Choroid plexus epithelial cell (primary cell): ENCODE data around the gene PLXDC2.
A peak's percentile ranks its signal among the peaks of the same experiment; 100 is the strongest.

Source experiments
- DNase-seq: peaks from one replicate; pipeline ENCODE4 v3.0.0-alpha.2; 2010; ENCODE audit warnings: low read depth
- H3K4me3 ChIP-seq: 2 replicates; pipeline ENCODE4 v1.5.1; 2011; ENCODE audit warnings: low read depth, mild to moderate bottlenecking, control low read depth, low read length, moderate library complexity
- CTCF ChIP-seq: conservative IDR thresholded peaks from 2 replicates; pipeline ENCODE4 v1.5.1; 2011; ENCODE audit warnings: low read depth, mild to moderate bottlenecking, control low read depth, inconsistent platforms, low read length, moderate library complexity

The PLXDC2 gene

DNA sequence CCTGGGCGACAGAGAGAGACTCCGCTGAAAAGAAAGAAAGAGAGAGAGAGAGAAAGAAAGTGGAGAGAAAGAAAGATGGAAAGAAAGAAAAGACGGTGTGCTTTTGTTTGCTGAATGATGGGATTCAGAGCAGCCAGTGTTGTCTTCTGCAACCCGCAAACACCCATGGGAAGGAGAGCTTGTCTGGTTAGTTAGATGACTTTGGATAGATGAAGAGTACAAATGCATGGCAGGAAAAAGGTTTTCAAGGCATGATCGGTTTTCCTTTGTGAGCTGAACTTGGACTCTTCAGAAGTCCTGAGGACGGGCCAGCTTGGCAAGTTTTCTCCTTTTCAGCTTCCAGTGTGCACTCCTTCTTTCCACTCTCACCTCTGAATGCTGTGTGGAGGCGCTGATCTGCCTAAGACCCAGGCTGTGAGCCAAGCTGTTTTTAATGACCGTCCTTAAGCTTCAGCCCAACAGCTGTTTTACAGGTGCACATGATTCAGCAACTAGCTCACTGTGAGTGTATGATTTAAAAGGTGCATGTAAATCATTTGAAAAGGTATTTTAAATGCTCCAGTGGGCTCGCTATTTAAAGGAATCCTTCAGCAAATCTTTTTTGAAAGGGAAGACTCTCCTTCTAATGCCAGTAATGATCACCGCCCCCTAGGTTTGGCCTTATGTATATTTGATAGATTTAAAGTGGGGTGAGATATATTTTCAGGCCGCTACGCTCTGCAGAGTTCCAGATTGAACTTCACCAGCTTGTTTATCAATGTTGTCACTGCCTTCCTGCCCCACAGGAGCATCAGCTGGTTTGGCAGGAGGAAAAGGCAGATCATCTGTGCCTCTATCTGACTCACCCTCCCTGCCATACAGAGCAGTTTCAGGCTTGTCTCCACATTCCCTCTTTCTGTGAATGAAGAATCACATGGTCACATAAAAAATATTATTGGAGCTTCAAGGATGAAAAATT, 115.0 kb downstream of the PLXDC2 start:
- DNase-seq, result peak; percentile 71
- H3K4me3 ChIP-seq, result no peak overlapping the region
- peak; percentile 29 for TF ChIP-seq CTCF

DNA sequence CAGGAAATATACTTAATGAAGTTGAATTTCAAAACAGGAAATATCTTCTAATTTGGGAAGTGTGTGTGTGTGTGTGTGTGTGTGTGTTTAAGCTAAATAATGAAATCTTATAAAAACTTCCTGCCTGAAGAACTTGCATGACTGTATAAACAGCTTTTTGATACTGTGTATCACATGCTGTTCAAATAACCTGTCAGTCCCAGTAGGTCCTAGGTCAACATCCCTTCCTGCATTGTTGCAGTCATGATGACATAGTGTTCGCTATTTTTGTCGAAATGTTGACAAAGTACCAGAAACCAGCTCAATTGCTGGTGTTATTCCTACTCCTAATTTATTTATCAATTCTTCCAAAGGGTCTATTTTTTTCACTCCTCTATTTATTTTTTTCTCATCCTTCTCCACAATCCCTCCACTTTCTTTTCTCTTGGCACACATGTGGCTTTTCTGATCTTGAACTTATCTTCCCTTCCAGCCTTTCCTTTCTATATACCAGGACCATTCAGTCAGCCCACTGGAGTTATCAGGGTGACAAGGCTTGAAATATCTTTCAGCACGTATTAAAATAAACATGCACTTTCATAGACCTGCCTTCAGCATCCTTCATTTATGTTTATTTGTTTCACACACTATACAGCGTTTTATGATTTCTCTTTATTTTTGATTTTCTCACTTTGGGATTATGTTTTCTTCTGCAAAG, 115.8 kb downstream of the PLXDC2 start:
- TF ChIP-seq CTCF, result no peak
- DNase-seq, result no peak
- no peak overlapping the region for H3K4me3 ChIP-seq

DNA sequence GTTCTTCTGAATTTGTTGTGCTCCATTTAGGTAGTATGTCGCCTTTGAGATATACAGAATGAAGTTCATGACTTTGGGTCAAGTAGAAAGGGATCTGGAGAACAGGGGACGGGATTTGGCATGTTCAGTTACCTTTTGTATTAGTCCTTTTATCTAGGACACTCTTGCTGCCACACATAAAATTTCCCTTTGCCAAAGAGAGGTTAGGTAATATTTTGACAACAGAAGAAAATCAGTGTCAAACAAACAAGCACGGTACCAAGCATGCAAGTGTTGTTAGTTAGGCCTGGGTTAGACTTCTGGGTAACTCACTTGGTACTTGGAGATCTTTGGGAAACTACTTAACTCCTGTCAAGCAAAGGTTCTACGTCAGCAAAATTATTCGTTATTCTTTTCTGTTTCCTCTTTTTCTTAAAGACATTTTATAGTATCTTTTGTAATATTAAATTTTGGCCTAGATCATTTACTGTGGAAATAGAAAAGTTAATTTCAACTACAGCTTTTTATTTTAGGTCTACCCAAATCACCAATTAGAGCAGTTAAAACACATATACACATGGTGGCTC, 116.7 kb downstream of the PLXDC2 start:
- no peak for DNase-seq
- no peak overlapping the region for H3K4me3 ChIP-seq
- TF ChIP-seq CTCF, result no peak

- no peak for TF ChIP-seq CTCF
- H3K4me3 ChIP-seq, result no peak overlapping the region
- no peak for DNase-seq
Measured at GRCh38 chr10:19933772-19934171, 117.5 kb downstream of the PLXDC2 start.

DNA sequence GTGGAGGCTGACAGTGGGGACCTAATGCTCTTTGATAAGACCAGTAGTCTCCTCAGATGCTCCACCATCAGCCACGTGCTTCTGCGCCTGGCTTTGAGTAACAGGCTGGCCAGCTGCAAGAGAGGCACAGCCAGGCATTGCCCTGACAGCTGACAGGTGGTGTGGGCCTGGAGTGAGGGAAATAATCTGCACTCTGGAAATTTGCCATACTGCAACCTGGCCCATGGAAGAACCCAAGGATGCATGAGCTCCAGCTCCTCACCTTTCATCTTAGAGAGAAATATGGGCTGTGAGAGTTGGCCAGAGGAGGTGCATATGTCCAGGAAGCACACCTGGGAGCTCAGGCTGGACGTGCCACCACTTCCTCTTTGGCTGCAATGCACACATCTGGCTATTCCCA, 118.9 kb downstream of the PLXDC2 start:
- no peak for DNase-seq
- TF ChIP-seq CTCF, result no peak
- no peak overlapping the region for H3K4me3 ChIP-seq

DNA sequence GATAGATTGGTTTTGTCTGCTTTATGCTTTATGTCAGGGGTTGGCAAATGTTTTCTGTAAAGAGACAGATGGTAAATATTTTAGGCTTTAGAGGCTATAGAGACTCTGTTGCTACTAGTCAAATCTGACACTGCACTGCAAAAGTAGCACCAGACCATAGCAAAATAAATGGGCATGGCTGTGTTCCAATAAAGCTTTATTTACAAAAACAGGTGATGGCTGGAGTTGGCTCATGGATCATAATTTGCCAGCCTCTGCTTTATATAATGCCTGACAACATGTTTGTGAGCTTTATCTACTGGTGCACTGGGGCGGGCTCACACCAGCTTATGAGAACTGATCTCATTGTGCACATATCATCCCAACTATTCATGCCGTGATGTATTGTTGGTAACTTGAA, 120.1 kb downstream of the PLXDC2 start:
- TF ChIP-seq CTCF, result no peak
- no peak for DNase-seq

More for the DNA sequence above, 120.1 kb downstream of the PLXDC2 start:
- no peak overlapping the region for H3K4me3 ChIP-seq
